D721Med (cell line): ENCODE data around the gene CXCL8.

ENCODE experiments used
- DNase-seq: peaks from one replicate; pipeline ENCODE4 v3.0.0; 2011; ENCODE audit warnings: low spot score; ENCODE audit not compliant: insufficient read length
- FAIRE-seq: peaks from 2 replicates; lab custom pipeline; 2011; peaks lifted over from hg19 to GRCh38; lab: Jason Lieb, UNC
- TF ChIP-seq, protein P1 (sequence below): IDR thresholded peaks from 2 replicates; pipeline ENCODE4 v1.5.1; 2012; ENCODE audit warnings: mild to moderate bottlenecking, control low read depth; ENCODE audit not compliant: insufficient read depth; ENCODE audit errors: missing control alignments

CXCL8 gene

GRCh38 chr4:73707918-73708577 is 32.3 kb upstream of the CXCL8 start:
- no peak for DNase-seq
- TF ChIP-seq, protein P1, sequence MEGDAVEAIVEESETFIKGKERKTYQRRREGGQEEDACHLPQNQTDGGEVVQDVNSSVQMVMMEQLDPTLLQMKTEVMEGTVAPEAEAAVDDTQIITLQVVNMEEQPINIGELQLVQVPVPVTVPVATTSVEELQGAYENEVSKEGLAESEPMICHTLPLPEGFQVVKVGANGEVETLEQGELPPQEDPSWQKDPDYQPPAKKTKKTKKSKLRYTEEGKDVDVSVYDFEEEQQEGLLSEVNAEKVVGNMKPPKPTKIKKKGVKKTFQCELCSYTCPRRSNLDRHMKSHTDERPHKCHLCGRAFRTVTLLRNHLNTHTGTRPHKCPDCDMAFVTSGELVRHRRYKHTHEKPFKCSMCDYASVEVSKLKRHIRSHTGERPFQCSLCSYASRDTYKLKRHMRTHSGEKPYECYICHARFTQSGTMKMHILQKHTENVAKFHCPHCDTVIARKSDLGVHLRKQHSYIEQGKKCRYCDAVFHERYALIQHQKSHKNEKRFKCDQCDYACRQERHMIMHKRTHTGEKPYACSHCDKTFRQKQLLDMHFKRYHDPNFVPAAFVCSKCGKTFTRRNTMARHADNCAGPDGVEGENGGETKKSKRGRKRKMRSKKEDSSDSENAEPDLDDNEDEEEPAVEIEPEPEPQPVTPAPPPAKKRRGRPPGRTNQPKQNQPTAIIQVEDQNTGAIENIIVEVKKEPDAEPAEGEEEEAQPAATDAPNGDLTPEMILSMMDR = no peak
- FAIRE-seq = no peak

DNA sequence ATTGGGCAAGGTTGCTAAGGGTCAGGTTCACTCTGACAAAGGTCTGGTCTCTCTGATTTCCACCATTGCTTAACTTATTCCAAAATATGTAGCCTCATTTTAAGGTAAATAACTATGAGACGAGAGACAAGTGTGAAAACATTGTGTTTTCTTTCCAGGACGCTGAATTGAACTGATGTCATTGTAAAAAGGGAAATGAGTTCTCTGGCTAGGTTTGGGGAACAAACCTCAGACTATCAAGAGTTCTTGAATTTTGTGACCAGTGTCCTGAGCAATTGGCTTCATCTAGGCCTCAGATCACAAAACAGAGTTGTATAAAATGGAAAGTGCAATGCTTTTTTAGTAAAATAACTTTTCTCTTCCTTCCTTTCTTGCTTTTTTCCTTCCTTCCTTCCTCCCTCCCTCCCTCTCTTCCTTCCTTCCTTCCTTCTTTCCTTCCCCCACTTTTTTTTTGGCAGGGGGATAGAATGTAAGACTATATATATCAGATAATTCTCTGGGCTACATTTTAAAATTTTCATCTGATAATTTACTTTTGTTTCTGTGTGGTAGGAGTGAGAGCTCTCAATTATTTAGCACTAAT is 30.8 kb upstream of the CXCL8 start:
- FAIRE-seq (no peak), DNase-seq (no peak)
- TF ChIP-seq, protein P1 = no peak

DNA sequence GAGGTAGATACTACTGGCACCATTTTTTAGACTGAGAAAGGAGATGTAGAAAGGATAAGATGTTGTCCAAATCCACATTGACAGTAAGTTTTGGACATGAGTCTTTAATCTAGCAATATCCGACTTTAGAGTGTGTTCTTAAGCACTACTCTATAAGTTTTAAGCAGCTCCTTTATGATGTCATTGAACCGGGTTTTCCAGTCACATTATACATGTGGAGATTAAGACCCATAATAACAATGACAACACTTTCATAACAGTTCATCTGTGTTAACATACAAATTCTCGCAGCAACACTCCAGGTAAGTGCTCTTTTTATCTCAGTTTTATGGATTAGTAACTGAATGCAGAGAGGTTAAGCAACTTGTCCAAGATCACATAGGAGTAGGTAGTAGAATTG is 30.3 kb upstream of the CXCL8 start:
- no peak for FAIRE-seq
- TF ChIP-seq, protein P1 = no peak
- no peak for DNase-seq

GRCh38 chr4:73711989-73712388 is 28.4 kb upstream of the CXCL8 start:
- FAIRE-seq = no peak
- no peak for DNase-seq
- TF ChIP-seq, protein P1 = no peak

DNA sequence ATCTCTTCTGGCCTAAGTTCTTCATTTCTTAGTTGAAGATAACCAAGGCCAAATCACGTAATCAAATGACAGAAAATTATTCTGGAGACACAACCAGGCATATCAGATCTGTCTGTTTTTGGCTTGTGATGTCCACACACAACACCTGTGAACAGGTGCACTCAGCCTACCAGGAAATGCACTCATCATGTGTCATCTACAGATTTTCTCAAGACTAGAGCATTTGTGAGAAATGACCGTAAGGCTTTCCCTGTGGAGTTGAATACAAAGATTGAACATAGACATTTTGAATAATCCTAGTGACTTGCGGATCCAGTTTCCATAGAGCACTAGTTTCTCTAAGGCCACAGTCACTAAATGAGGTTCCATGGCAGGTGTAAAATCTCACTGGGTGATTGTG is 26.7 kb upstream of the CXCL8 start:
- TF ChIP-seq, protein P1 = no peak
- FAIRE-seq (no peak), DNase-seq (no peak)

DNA sequence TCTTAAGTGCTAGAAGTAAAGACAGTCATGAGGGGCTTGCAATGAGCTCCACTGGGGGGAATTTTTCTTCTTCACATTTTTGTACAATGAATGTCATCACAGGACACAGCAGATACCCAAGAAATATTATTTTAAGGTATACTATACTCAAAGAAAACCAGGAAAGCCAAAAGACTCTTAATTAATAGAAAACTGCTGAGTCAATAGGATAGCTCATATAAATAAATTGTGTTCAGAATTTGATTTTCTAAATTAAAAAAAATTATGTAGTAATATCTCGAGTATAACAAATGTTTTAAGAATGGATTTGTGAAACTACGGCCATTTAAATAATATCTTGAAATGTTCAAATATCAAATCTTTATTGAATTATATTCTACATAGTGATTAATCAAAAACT is 25.7 kb upstream of the CXCL8 start:
- TF ChIP-seq, protein P1 = no peak
- FAIRE-seq = no peak

DNA sequence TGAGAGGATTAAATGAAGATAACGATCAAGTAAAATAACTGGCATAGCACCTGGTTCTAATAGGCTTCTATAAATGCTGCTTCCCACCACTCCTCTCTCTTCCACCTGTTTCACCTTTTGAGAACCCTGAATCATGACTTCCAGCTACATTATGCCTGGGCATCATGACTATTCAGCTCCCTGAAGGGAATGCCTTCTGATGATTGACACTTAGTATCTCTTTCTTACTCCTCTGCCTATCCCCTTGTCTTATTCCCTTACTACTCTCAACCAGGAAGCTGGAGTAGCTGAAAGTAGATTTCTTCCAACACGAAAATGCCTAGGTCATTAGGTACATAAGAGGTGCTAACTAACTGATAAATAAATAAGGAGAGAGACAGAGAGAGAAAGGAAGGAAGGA is 24.7 kb upstream of the CXCL8 start:
- DNase-seq = no peak
- TF ChIP-seq, protein P1 = no peak
- FAIRE-seq = no peak

More for the DNA sequence above, 25.7 kb upstream of the CXCL8 start:
- no peak for DNase-seq
